ENCODE measurements around the gene PDIA6.
A peak's percentile ranks its signal among the peaks of the same experiment; 100 is the strongest.

Gene PDIA6

GRCh38 chr2:10826026-10826425 lies 13.4 kb upstream of the PDIA6 start:
- TF ChIP-seq GATA3 (IDR thresholded peaks at IDR 0.05; ENCODE audit: low read depth, low read length), result no peak
- TF ChIP-seq GATA2 (IDR thresholded peaks at IDR 0.05; ENCODE audit: low read depth, low read length), result no peak

- TF ChIP-seq GATA3 (IDR thresholded peaks at IDR 0.05; ENCODE audit: low read depth, low read length) (no peak), GATA2 (IDR thresholded peaks at IDR 0.05; ENCODE audit: low read depth, low read length) (no peak)
Observed at GRCh38 chr2:10824191-10824590, 11.6 kb upstream of the PDIA6 start.

- TF ChIP-seq GATA3 (IDR thresholded peaks at IDR 0.05; ENCODE audit: low read depth, low read length) (no peak), GATA2 (IDR thresholded peaks at IDR 0.05; ENCODE audit: low read depth, low read length) (no peak)
Observed at GRCh38 chr2:10820978-10821695, 8.6 kb upstream of the PDIA6 start.

DNA sequence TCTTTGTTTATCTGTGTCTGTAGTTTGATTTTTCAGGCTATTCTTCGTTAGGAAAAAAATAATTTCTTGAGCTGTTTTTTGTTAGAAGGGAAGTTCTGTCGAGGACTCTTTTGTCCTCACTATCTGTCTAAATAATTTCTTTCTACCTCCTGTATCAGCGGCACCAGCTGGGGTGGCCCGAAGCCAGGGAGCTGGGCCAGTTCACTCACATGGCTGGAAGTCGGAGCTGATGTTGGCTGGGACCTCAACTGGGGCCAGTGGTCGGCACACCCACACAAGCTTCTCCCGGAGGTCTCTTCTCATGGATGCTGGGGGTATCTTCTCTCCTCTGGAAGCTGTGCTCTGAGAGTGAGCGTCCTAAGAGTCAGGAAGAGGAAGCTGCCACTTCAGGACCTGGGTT lies 8.0 kb upstream of the PDIA6 start:
- no peak for TF ChIP-seq GATA2 (IDR thresholded peaks at IDR 0.05; ENCODE audit: low read depth, low read length)
- TF ChIP-seq GATA3 (IDR thresholded peaks at IDR 0.05; ENCODE audit: low read depth, low read length), result no peak

DNA sequence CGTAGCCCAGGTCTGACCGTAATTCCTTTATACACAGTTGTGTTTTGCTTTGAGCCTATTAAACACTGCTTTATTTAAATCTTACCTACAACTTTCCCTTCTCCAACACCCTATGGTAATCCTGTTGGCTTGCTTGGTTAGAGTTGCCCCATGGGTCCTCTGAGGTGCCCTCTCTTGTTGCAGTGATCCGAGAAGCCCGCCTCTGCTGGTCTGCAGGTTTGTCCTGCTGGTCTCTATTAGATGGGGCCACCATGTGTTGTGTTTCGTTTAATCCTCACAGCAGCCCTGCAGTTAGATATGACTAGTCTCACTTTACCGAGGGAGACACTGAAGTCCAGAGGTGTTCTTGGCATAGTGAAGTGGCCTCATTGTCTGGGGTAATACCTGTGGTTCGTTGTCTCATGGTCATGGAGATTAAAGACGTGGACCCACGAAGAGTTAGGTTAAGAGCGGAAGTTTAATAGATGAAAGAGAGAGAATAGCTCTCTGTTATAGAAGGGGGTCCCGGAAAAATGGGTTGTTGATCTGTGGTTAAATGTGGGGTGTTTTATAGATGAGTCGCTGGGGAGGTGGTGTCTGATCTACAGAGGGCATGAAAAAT lies 7.2 kb upstream of the PDIA6 start:
- TF ChIP-seq GATA2 (IDR thresholded peaks at IDR 0.05; ENCODE audit: low read depth, low read length) (no peak), GATA3 (IDR thresholded peaks at IDR 0.05; ENCODE audit: low read depth, low read length) (no peak)

DNA sequence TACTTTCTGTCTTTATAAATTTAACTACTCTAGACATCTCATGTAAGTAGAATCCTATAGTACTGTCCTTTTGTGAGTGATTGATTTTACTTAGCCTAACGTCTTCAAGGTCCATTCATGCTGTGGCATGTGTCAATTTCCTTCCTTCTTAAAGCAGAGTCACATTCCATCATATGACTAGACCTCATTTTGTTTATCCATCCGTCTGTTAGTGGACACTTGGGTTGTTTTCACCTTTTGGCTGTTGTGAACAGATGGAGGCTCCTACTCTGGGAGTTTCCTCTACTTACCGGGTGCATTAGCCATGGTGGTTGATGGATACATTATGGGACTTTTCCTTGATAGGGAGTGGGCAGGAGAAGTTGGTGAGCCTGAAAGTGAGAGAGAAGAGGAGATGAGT lies 6.4 kb upstream of the PDIA6 start:
- TF ChIP-seq GATA2 (IDR thresholded peaks at IDR 0.05; ENCODE audit: low read depth, low read length), result no peak
- no peak for TF ChIP-seq GATA3 (IDR thresholded peaks at IDR 0.05; ENCODE audit: low read depth, low read length)

DNA sequence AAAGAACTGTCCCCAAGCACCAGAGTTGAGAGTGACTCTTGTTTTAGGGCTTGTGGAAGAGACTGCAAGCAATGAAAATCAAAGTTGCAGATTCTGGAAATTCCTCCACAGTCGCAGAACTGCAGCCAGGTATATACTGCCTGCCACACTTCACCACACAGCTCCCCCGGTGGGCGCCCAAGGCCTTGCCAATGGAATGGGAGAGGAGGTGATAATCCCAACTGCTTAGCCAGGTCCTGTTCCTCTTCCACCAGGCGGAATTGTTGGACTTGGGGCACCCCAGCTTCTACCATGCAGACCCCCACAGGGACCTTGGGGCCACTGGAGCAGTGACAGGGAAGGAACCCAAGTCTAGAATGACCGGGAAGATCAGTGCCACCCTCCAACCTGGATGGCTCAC lies 4.8 kb upstream of the PDIA6 start:
- TF ChIP-seq GATA3 (IDR thresholded peaks at IDR 0.05; ENCODE audit: low read depth, low read length), result no peak
- TF ChIP-seq GATA2 (IDR thresholded peaks at IDR 0.05; ENCODE audit: low read depth, low read length), result no peak

DNA sequence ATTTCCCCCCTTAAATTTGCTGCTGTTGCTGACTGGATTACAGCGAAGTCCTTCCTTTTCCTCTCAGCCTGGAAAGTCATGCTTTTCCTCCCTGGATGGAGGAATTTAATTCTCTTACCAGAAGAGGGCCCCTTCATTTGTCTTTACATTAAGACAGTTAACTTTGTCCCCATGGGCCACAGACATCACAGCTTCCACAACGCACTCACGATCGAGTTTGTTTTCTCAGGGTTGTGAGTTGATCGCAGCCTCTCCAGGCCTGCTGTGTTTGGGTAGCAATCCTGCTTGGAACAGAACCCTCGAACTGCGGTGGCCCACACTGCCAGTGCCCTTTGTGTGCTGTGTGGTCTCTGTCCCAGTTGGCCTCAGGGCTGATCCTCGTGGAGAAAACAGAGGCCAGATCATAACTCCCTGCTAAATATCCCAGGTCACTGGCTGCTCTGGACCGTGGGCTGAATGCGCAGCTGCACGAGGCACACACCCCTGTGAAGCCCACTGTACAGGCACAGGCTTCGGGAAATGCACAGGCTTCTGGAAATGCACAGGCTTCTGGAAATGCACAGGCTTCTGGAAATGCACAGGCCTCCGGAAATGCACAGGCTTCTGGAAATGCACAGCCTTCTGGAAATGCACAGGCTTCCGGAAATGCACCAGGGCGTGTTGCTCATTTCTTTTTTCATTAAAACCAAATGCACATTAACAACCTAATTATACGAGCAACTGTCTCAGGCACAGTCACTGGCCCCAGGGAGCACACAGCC lies 2.2 kb upstream of the PDIA6 start:
- TF ChIP-seq GATA3 (IDR thresholded peaks at IDR 0.05; ENCODE audit: low read depth, low read length) (no peak), GATA2 (IDR thresholded peaks at IDR 0.05; ENCODE audit: low read depth, low read length) (no peak)

DNA sequence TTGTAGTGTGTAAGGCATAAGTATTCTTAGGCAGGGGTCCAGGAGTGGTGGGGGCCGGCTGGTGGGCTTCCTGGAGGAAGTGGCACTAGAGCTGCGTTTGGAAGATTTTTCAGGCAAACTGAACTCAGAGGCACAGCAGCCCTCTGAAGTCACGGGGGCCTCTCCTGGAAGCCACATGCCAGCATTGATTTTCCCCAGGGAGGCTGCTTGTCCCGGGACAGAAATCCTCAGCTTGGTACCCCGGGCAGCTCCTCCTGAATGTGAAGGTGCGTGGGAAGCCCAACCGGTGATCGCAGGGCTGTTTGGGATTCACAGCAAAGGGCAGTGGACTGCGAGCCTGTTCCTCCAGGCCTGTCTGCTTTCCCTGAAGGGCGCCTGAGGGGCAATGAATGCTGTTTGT lies 1.6 kb upstream of the PDIA6 start:
- TF ChIP-seq GATA3 (IDR thresholded peaks at IDR 0.05; ENCODE audit: low read depth, low read length) (no peak), GATA2 (IDR thresholded peaks at IDR 0.05; ENCODE audit: low read depth, low read length) (no peak)

DNA sequence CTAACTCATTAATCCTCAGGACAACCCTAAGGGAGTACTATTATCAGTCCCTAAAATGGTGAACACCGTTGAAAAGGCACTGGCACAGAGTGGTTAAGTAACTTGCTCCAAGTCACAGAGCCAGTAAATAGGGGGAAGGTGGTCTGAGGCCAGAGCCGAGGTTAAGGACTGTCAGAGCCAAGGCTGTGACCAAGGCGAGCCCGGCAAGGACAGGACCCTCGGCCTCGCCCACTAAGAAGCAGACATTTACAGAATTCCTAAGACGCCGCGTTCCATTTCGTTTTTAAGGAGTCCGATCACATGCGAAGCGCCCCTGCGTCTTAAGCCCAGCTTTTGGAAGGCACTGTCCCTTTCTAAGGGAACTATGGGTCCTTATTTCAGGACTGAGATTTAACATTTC lies 1.1 kb downstream of the PDIA6 start:
- TF ChIP-seq GATA2 (IDR thresholded peaks at IDR 0.05; ENCODE audit: low read depth, low read length) (no peak), GATA3 (IDR thresholded peaks at IDR 0.05; ENCODE audit: low read depth, low read length) (no peak)

DNA sequence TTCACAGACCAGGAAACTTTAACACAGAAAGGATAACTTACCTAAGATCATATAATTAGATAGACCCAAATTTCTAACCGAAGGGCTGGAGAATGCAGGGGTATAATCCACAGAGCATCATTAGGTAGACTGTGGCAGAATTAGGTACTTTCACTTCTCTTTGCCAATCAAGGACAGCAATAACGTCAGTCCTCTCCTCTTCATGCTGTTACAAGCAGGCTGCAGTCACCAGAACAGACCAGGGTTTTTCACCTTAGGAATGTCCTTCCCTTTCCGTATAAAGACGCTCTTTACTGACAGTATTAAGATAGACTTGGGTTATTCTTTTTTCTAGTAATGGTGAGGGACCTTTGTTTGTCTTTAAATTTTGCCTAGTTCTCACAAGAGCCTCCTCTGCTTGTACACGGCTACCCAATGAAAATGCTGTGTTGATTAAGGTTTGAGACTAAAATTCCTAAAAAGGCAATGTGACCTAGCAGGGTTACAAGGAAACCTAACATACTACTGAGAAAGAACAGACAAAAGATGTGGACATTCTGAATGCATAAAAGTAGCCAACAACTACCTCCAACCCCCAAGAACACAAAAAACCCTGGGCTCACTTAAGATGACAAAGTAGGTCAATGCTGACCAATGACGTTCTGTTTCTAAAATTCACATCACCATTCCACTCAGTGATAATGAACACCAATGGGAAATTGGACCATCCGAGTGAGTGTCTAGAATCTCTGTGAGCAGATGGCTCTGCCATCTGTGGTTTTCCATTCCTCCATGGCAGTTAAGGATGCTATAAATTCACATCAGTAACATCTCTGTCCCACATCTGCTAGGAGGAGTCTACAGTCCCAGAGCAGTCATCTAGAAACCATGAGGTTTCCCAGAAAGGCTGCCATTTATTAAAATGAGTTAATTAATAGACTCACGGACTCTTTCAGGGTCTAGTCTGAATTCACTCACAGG lies 2.1 kb downstream of the PDIA6 start:
- no peak for TF ChIP-seq GATA3 (IDR thresholded peaks at IDR 0.05; ENCODE audit: low read depth, low read length)
- peak; percentile 64; the same call in 1 of the 2 replicates for TF ChIP-seq GATA2 (IDR thresholded peaks at IDR 0.05; ENCODE audit: low read depth, low read length)

DNA sequence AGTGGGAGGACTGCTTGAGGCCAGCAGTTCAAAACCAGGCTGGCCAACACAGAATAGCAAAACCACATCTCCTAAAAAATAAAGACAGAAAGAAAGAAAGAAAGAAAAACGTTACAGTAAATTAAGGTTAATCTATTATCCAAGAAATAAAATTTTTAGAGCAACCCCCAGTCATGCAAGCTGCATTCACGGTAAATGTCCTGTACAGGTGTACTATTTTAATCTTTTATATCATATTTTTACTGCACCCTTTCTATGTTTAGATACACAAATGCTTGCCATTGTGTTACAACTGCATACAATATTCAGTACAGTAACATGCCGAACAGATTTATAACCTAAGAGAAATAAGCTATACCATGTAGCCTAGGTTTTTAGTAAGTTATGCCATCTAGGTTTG lies 6.0 kb downstream of the PDIA6 start:
- TF ChIP-seq GATA3 (IDR thresholded peaks at IDR 0.05; ENCODE audit: low read depth, low read length) (no peak), GATA2 (IDR thresholded peaks at IDR 0.05; ENCODE audit: low read depth, low read length) (no peak)

DNA sequence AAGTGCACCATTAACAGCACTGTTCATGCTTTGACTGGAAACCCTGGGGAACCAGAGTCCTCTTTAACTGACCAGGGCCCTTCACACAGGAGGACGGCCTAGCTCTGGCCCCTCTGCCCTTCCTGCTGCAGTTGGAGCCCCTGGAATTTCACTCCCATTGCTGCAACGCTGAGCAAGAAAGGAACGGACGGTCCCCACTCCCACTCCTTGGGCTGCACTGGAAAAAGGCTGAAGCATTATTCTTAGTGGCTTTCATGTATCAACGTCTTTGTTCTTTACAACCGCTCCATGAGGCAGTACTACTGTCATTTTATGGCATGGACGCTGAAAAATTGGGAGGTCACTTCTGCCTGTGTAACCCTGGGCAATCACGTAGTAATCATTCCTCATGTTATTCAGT lies 9.9 kb downstream of the PDIA6 start:
- TF ChIP-seq GATA2 (IDR thresholded peaks at IDR 0.05; ENCODE audit: low read depth, low read length), result no peak
- TF ChIP-seq GATA3 (IDR thresholded peaks at IDR 0.05; ENCODE audit: low read depth, low read length), result no peak

DNA sequence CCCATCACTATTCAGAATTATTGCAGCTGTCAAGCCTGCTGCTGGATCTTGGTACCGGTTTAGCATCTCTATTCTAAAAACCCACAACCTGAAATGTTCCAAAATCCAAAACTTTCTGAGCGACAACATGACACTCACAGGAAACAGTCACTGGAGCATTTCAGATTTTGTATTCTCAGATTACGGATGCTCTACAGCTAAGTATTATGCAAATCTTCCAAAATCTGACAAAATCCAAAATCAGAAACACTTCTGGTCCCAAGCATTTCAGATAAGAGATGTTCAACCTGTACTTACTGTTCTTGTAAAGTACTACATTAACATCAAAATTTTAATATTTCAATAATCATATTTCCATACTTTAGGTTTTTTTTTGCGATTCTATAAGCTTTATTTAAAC lies 12.4 kb downstream of the PDIA6 start:
- TF ChIP-seq GATA2 (IDR thresholded peaks at IDR 0.05; ENCODE audit: low read depth, low read length) (no peak), GATA3 (IDR thresholded peaks at IDR 0.05; ENCODE audit: low read depth, low read length) (no peak)

Data from SH-SY5Y (cell line).